ENCODE results near the gene GRIK4. TPM values are rescaled to one million over a fixed set of nuclear protein-coding genes. Genes with fewer than 3 reads are reported as not detected.

Gene GRIK4
- total and polyA plus RNA-seq, 12 donors, result 0.33 to 4.8 (median 3.0) TPM

DNA sequence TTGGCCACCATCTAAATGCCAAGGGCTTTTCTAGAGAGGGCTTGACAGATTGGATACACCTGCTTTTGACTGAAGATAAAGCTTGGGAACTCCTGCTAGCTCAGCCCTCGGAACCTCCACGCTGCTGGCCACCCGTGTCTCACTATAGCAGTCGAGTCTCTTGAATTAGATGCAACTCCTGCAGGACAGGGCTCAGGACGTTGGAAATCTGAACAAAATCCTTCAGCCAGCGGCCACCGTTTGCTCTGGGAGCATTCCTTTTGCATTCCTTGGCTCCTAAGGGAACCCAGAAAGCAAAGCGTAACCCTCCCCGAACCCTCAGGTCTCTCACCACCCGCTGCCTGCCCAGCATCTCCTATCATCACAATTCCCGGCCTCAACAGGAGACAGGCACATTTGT is 77.8 kb downstream of the GRIK4 start:
- Histone ChIP-seq H3K4me3 (no peak overlapping the region), H3K27ac (no peak overlapping the region), H3K36me3 (replicated peaks in 1 of 2) (no peaks in the 10 kb centered on the region), H3K9me3 (replicated peaks in 1 of 3) (no peaks in the 10 kb centered on the region), H3K27me3 (no peaks in the 10 kb centered on the region), H3K4me1 (replicated peaks in 1 of 2) (no peaks in the 10 kb centered on the region)
- TF ChIP-seq, protein P1, sequence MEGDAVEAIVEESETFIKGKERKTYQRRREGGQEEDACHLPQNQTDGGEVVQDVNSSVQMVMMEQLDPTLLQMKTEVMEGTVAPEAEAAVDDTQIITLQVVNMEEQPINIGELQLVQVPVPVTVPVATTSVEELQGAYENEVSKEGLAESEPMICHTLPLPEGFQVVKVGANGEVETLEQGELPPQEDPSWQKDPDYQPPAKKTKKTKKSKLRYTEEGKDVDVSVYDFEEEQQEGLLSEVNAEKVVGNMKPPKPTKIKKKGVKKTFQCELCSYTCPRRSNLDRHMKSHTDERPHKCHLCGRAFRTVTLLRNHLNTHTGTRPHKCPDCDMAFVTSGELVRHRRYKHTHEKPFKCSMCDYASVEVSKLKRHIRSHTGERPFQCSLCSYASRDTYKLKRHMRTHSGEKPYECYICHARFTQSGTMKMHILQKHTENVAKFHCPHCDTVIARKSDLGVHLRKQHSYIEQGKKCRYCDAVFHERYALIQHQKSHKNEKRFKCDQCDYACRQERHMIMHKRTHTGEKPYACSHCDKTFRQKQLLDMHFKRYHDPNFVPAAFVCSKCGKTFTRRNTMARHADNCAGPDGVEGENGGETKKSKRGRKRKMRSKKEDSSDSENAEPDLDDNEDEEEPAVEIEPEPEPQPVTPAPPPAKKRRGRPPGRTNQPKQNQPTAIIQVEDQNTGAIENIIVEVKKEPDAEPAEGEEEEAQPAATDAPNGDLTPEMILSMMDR (IDR thresholded peaks at IDR 0.05), result no peak
- no peak for TF ChIP-seq POLR2A (IDR thresholded peaks at IDR 0.05)
- no peak for DNase-seq
- 85 to 91% (median 90%) methylated on average over 10 to 11 of the region's 11 CpGs for WGBS, 4 donors
- intact Hi-C loops (cut with DNase I), result no loop called here

DNA sequence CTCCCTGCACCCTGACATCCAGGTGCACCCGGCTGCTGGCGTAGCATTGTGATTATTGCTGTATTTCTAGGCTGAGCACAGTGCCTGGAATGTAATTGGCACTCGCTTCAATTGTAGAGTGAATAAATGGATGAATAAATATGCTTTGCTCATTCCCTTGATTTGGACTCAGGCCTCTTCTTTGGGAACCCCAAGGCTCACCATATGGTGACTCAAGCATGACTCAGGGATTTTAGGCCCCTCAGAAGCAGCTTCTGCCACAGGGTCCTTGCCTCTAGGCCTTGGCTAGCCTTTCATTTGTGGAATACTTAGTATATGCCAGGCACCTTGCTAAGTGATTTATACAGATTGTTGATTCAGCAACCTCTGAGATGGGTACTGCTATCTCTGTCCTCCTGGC is 78.9 kb downstream of the GRIK4 start:
- 95 to 97% (median 95%) methylated on average over 3 of the region's 3 CpGs for WGBS, 4 donors
- Histone ChIP-seq H3K36me3 (replicated peaks in 1 of 2) (no peaks in the 10 kb centered on the region), H3K27ac (no peak overlapping the region), H3K9me3 (replicated peaks in 1 of 3) (no peaks in the 10 kb centered on the region), H3K4me1 (replicated peaks in 1 of 2) (no peaks in the 10 kb centered on the region), H3K4me3 (no peak overlapping the region), H3K27me3 (no peaks in the 10 kb centered on the region)
- no peak for DNase-seq
- TF ChIP-seq, protein P1 (IDR thresholded peaks at IDR 0.05), result no peak
- TF ChIP-seq POLR2A (IDR thresholded peaks at IDR 0.05), result no peak
- intact Hi-C loops (cut with DNase I), result no loop called here

- H3K36me3 ChIP-seq (replicated peaks in 1 of 2), result no peaks in the 10 kb centered on the region
- TF ChIP-seq POLR2A (IDR thresholded peaks at IDR 0.05), result no peak
- TF ChIP-seq, protein P1 (IDR thresholded peaks at IDR 0.05), result no peak
- H3K4me3 ChIP-seq, result no peak overlapping the region
- WGBS, 4 donors, result 86 to 91% (median 87%) methylated on average over 9 of the region's 9 CpGs
- H3K4me1 ChIP-seq (replicated peaks in 1 of 2), result no peaks in the 10 kb centered on the region
- DNase-seq, result no peak
- intact Hi-C loops (cut with DNase I), result no loop called here
- H3K27ac ChIP-seq, result no peak overlapping the region
- no peaks in the 10 kb centered on the region for H3K27me3 ChIP-seq
- H3K9me3 ChIP-seq (replicated peaks in 1 of 3), result no peaks in the 10 kb centered on the region
These were observed 83.2 kb downstream of the GRIK4 start for GRCh38 chr11:120594746-120595145.

- TF ChIP-seq, protein P1 (IDR thresholded peaks at IDR 0.05), result no peak
- no peak for TF ChIP-seq POLR2A (IDR thresholded peaks at IDR 0.05)
- no peaks in the 10 kb centered on the region for H3K27me3 ChIP-seq
- no peak for DNase-seq
- intact Hi-C loops (cut with DNase I), result no loop called here
- H3K36me3 ChIP-seq (replicated peaks in 1 of 2), result no peaks in the 10 kb centered on the region
- 82 to 94% (median 93%) methylated on average over 4 of the region's 4 CpGs for WGBS, 4 donors
- H3K27ac ChIP-seq, result no peak overlapping the region
- no peaks in the 10 kb centered on the region for H3K9me3 ChIP-seq (replicated peaks in 1 of 3)
- no peak overlapping the region for H3K4me3 ChIP-seq
- no peaks in the 10 kb centered on the region for H3K4me1 ChIP-seq (replicated peaks in 1 of 2)
These were observed 84.0 kb downstream of the GRIK4 start for GRCh38 chr11:120595557-120595956.
